Measurements from ENCODE around the gene PLXDC2. TPM values are rescaled to one million over a fixed set of nuclear protein-coding genes. Genes with fewer than 3 reads are reported as not detected.
"Not testable (repeated sequence)": the region's sequence is repeated elsewhere in the genome, so short reads cannot be mapped to it uniquely, and the experiment has no call there.

The PLXDC2 gene
- total RNA-seq (ENCODE audit: unreplicated experiment): 73.1 TPM
- long read RNA-seq, full-length matches to known transcripts: 13 of 25 reads
- long read RNA-seq, partial matches to known transcripts: 3 of 25 reads
- long read RNA-seq, other reads (novel, unspliced or antisense): 9 of 25 reads

- H3K36me3 Mint-ChIP-seq (ENCODE audit: low read depth, unreplicated experiment): peaks cover 12% of the 10 kb centered on the region
- H3K4me3 Mint-ChIP-seq (ENCODE audit: unreplicated experiment): peak within 1 kb of the TSS; percentile 98
- no peaks in the 10 kb centered on the region for H3K9me3 Mint-ChIP-seq (ENCODE audit: unreplicated experiment)
- peak within 1 kb of the TSS; percentile 94 for H3K27ac Mint-ChIP-seq (ENCODE audit: unreplicated experiment)
- peaks cover 12% of the 10 kb centered on the region for H3K4me1 Mint-ChIP-seq (ENCODE audit: unreplicated experiment)
- no peak for TF ChIP-seq CTCF (IDR thresholded peaks at IDR 0.05; ENCODE audit: unreplicated experiment)
- peak; percentile 55 for DNase-seq (ENCODE audit: low spot score)
- peaks cover 8% of the 10 kb centered on the region for H3K27me3 Mint-ChIP-seq (ENCODE audit: unreplicated experiment)
Observed at GRCh38 chr10:19816411-19817230, at the start of gene PLXDC2. Gene PLXDC2, plus strand, starts transcription at chr10:19816432.

- peaks cover 3% of the 10 kb centered on the region for H3K4me1 Mint-ChIP-seq (ENCODE audit: unreplicated experiment)
- no peak overlapping the region for H3K4me3 Mint-ChIP-seq (ENCODE audit: unreplicated experiment)
- no peaks in the 10 kb centered on the region for H3K36me3 Mint-ChIP-seq (ENCODE audit: low read depth, unreplicated experiment)
- no peak for TF ChIP-seq CTCF (IDR thresholded peaks at IDR 0.05; ENCODE audit: unreplicated experiment)
- no peak for DNase-seq (ENCODE audit: low spot score)
- no peak overlapping the region for H3K27ac Mint-ChIP-seq (ENCODE audit: unreplicated experiment)
- H3K27me3 Mint-ChIP-seq (ENCODE audit: unreplicated experiment): no peaks in the 10 kb centered on the region
- H3K9me3 Mint-ChIP-seq (ENCODE audit: unreplicated experiment): no peaks in the 10 kb centered on the region
Observed at GRCh38 chr10:19767876-19768275, 48.4 kb upstream of the PLXDC2 start.

GRCh38 chr10:19769826-19770225 lies 46.4 kb upstream of the PLXDC2 start:
- DNase-seq (ENCODE audit: low spot score); H3K9me3 Mint-ChIP-seq (ENCODE audit: unreplicated experiment); H3K27me3 Mint-ChIP-seq (ENCODE audit: unreplicated experiment); H3K4me3 Mint-ChIP-seq (ENCODE audit: unreplicated experiment); H3K36me3 Mint-ChIP-seq (ENCODE audit: low read depth, unreplicated experiment); H3K4me1 Mint-ChIP-seq (ENCODE audit: unreplicated experiment); H3K27ac Mint-ChIP-seq (ENCODE audit: unreplicated experiment): not testable (repeated sequence)

- H3K36me3 Mint-ChIP-seq (ENCODE audit: low read depth, unreplicated experiment): no peaks in the 10 kb centered on the region
- H3K27ac Mint-ChIP-seq (ENCODE audit: unreplicated experiment): no peak overlapping the region
- DNase-seq (ENCODE audit: low spot score): no peak
- TF ChIP-seq CTCF (IDR thresholded peaks at IDR 0.05; ENCODE audit: unreplicated experiment): no peak
- peaks cover 2% of the 10 kb centered on the region for H3K4me1 Mint-ChIP-seq (ENCODE audit: unreplicated experiment)
- H3K27me3 Mint-ChIP-seq (ENCODE audit: unreplicated experiment): no peaks in the 10 kb centered on the region
- H3K4me3 Mint-ChIP-seq (ENCODE audit: unreplicated experiment): no peak overlapping the region
- no peaks in the 10 kb centered on the region for H3K9me3 Mint-ChIP-seq (ENCODE audit: unreplicated experiment)
Observed at GRCh38 chr10:19772972-19773371, 43.3 kb upstream of the PLXDC2 start.

GRCh38 chr10:19775296-19775695 lies 40.9 kb upstream of the PLXDC2 start:
- Mint-ChIP-seq H3K9me3 (ENCODE audit: unreplicated experiment) (no peaks in the 10 kb centered on the region), H3K27me3 (ENCODE audit: unreplicated experiment) (no peaks in the 10 kb centered on the region), H3K4me3 (ENCODE audit: unreplicated experiment) (no peak overlapping the region), H3K36me3 (ENCODE audit: low read depth, unreplicated experiment) (no peaks in the 10 kb centered on the region), H3K4me1 (ENCODE audit: unreplicated experiment) (no peaks in the 10 kb centered on the region), H3K27ac (ENCODE audit: unreplicated experiment) (no peak overlapping the region)
- TF ChIP-seq CTCF (IDR thresholded peaks at IDR 0.05; ENCODE audit: unreplicated experiment): no peak
- DNase-seq (ENCODE audit: low spot score): no peak

Measured in endothelial cell (in vitro differentiated cells).